Measurements from ENCODE around the gene LXN. TPM values are rescaled to one million over a fixed set of nuclear protein-coding genes. Genes with fewer than 3 reads are reported as not detected.
A peak's percentile ranks its signal among the peaks of the same experiment; 100 is the strongest.

LXN gene
- total and polyA plus RNA-seq, 2 of the 8 experiments (the other 6 are each of a cell fraction or from before 2014, with no cell fraction given) = 3.2 to 4.7 TPM

GRCh38 chr3:158644345-158644908 is 28.0 kb downstream of the LXN start, which contains the start of gene GFM1 (continued):
- no peak for TF ChIP-seq USF2 (IDR thresholded peaks at IDR 0.05; ENCODE audit: low read length)
- TF ChIP-seq POLR2A (IDR thresholded peaks at IDR 0.05; ENCODE audit: control extremely low read depth in 1 of 2, low read depth in 2 of 2, low read length in 2 of 2) = peak; percentile 22 to 83
- peak; percentile 86 for TF ChIP-seq CTBP2 (IDR thresholded peaks at IDR 0.05; ENCODE audit: borderline replicate concordance, insufficient read depth, insufficient read length, low read length)
- no peak for TF ChIP-seq GTF2F1 (IDR thresholded peaks at IDR 0.05; ENCODE audit: borderline replicate concordance, low read depth, low read length)
- TF ChIP-seq SP1 (IDR thresholded peaks at IDR 0.05; ENCODE audit: low read depth, low read length) = 0 out of 2 replicates have a peak, but pooled peaks have one; percentile 15
- no peak for TF ChIP-seq BRCA1 (IDR thresholded peaks at IDR 0.05; ENCODE audit: low read depth, low read length)
- no peak for TF ChIP-seq ZNF274 (IDR thresholded peaks at IDR 0.05; ENCODE audit: borderline replicate concordance, extremely low read depth, low read length)
- peak; percentile 88 for TF ChIP-seq PHF8 (conservative IDR thresholded peaks at IDR 0.05; ENCODE audit: low read depth, low read length)
- no peak for TF ChIP-seq BACH1 (IDR thresholded peaks at IDR 0.05; ENCODE audit: low read length)
- TF ChIP-seq, protein P1, sequence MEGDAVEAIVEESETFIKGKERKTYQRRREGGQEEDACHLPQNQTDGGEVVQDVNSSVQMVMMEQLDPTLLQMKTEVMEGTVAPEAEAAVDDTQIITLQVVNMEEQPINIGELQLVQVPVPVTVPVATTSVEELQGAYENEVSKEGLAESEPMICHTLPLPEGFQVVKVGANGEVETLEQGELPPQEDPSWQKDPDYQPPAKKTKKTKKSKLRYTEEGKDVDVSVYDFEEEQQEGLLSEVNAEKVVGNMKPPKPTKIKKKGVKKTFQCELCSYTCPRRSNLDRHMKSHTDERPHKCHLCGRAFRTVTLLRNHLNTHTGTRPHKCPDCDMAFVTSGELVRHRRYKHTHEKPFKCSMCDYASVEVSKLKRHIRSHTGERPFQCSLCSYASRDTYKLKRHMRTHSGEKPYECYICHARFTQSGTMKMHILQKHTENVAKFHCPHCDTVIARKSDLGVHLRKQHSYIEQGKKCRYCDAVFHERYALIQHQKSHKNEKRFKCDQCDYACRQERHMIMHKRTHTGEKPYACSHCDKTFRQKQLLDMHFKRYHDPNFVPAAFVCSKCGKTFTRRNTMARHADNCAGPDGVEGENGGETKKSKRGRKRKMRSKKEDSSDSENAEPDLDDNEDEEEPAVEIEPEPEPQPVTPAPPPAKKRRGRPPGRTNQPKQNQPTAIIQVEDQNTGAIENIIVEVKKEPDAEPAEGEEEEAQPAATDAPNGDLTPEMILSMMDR (IDR thresholded peaks at IDR 0.05; ENCODE audit: control extremely low read depth in 1 of 3, insufficient read depth in 1 of 3, low read depth in 1 of 3, low read length in 3 of 3) = peak; percentile 81 to 95 (median 91)
- TF ChIP-seq SUZ12 (IDR thresholded peaks at IDR 0.05; ENCODE audit: low read length) = no peak
- TF ChIP-seq POU5F1 (IDR thresholded peaks at IDR 0.05; ENCODE audit: low read depth, low read length) = no peak
- peak; percentile 79; the same call in 1 of the 2 replicates for TF ChIP-seq TAF1 (IDR thresholded peaks at IDR 0.05; ENCODE audit: low read depth, low read length)
- no peak for TF ChIP-seq BCL11A (IDR thresholded peaks at IDR 0.05; ENCODE audit: low read depth in 2 of 2, low read length in 2 of 2)
- TF ChIP-seq RXRA (IDR thresholded peaks at IDR 0.05; ENCODE audit: insufficient read depth, low read depth, low read length) = no peak
- TF ChIP-seq E2F6 (IDR thresholded peaks at IDR 0.05) = peak; percentile 67
- TF ChIP-seq RBBP5 (IDR thresholded peaks at IDR 0.05; ENCODE audit: borderline replicate concordance, low read depth, low read length) = peak; percentile 91
- TF ChIP-seq TBP (IDR thresholded peaks at IDR 0.05; ENCODE audit: low read depth, low read length) = peak; percentile 69; the same call in 1 of the 2 replicates
- TF ChIP-seq HDAC2 (IDR thresholded peaks at IDR 0.05; ENCODE audit: borderline replicate concordance in 1 of 2, low read depth in 2 of 2, low read length in 2 of 2) = peak; percentile 50 to 97; a peak in 2 of 4 replicates

All from H1 (cell line).